ENCODE measurements around the gene LRRC51.
"Not testable (repeated sequence)": the region's sequence is repeated elsewhere in the genome, so short reads cannot be mapped to it uniquely, and the experiment has no call there.

Gene LRRC51

DNA sequence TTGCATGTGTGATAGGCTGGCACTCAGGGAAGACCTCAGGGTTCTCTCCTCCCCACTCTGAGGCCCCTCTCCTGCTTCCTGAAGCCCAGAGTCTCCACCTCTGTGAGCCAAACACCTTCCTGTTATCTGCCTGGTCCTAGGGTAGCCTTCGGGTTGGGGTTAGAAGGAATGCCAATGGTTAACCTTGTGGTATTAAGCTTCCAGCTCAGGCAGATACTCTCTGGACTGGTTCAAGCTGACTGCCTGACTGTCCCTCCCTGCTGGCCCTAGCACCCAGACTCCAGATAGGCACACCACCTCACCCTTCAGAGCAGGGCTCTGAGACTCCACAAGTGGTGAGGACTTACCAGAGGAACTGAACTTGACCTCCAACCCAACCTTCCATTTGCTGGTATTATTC is 61.9 kb downstream of the LRRC51 start:
- not testable (repeated sequence) for DNase-seq

DNA sequence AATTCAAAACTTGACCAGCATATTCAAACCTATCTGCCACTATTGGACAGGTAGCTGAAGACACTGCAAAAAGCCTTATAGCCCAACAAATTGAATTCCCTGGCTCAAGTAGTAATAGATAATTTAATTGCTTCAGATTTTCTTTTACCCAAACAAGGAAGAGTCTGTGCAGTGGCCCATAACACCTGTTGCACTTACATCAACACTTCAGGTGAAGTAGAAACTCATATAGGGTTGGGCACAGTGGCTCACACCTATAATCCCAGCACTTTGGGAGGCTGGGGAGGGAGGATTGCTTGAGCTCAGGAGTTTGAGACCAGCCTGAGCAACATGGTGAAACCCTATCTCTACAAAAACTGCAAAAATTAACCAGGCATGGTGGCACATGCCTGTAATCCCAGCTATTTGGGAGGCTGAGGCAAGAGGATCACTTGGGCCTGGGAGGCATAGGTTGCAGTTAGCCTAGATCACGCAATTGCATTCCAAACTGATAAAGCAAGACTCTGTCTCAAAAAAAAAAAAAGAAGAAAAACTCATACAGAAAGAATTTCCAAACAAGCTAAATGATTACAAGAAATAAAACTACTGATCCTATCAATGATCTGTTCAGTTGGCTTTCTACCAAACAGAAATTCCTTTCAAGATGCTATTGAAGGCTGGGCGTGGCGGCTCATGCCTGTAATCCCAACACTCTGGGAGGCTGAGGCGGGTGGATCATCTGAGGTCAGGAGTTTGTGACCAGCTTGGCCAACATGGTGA is 64.3 kb downstream of the LRRC51 start:
- no peak for DNase-seq
